Liver (tissue), 9 donors: Measurements from ENCODE around the gene ACAD8. TPM values are rescaled to one million over a fixed set of nuclear protein-coding genes. Genes with fewer than 3 reads are reported as not detected.

Experiments used
- DNase-seq: peaks from one replicate; pipeline ENCODE4 v3.0.0-alpha.2; 2017; ENCODE audit warnings: low spot score
- H3K27ac ChIP-seq, 2 donors: one replicate each; pipeline ENCODE4 v1.7.0; 2013; ENCODE audit warnings: inconsistent platforms in 2 of 2, low read length in 2 of 2, control low read depth in 1 of 2, low read depth in 1 of 2, mild to moderate bottlenecking in 1 of 2
- H3K27me3 ChIP-seq, 4 donors: one replicate each; pipeline versions ENCODE4 v1.6.1 to v1.7.0; 2013; ENCODE audit warnings: low read length in 3 of 4, inconsistent platforms in 1 of 4, mild to moderate bottlenecking in 1 of 4, moderate library complexity in 1 of 4; ENCODE audit not compliant: control insufficient read depth in 4 of 4, insufficient read depth in 4 of 4
- H3K36me3 ChIP-seq, 4 donors: one replicate each; pipeline versions ENCODE4 v1.6.1 to v1.7.0; 2013; ENCODE audit warnings: low read length in 3 of 4, mild to moderate bottlenecking in 3 of 4, low read depth in 1 of 4, moderate library complexity in 1 of 4; ENCODE audit not compliant: control insufficient read depth in 4 of 4, insufficient read depth in 3 of 4
- H3K4me1 ChIP-seq, 4 donors: one replicate each; pipeline versions ENCODE4 v1.6.1 to v1.7.0; 2013; ENCODE audit warnings: low read length in 3 of 4, mild to moderate bottlenecking in 3 of 4, moderate library complexity in 1 of 4; ENCODE audit not compliant: control insufficient read depth in 4 of 4, insufficient read depth in 4 of 4
- H3K4me3 ChIP-seq, 3 donors: one replicate each; pipeline versions ENCODE4 v1.6.1 to v1.7.0; 2013; ENCODE audit warnings: low read length in 3 of 3, control low read depth in 1 of 3, low read depth in 1 of 3, mild to moderate bottlenecking in 1 of 3
- H3K9ac ChIP-seq, 2 donors: one replicate each; pipeline ENCODE4 v1.7.0; 2013; ENCODE audit warnings: low read length in 2 of 2, mild to moderate bottlenecking in 2 of 2, moderate library complexity in 2 of 2, control low read depth in 1 of 2, low read depth in 1 of 2
- H3K9me3 ChIP-seq, 4 donors: one replicate each; pipeline versions ENCODE4 v1.6.1 to v1.7.0; 2013; ENCODE audit warnings: low read length in 3 of 4; ENCODE audit not compliant: control insufficient read depth in 4 of 4
- EGR1 ChIP-seq, 2 donors: IDR thresholded peaks; 2 replicates each; pipeline ENCODE4 v1.6.1; 2016 to 2018; ENCODE audit warnings: antibody characterized with exemption in 2 of 2, low read depth in 2 of 2
- GABPA ChIP-seq, 2 donors: IDR thresholded peaks in 1 of 2; conservative IDR thresholded peaks in 1 of 2; 2 replicates each; pipeline ENCODE4 v1.6.1; 2016; ENCODE audit warnings: antibody characterized with exemption in 2 of 2, mild to moderate bottlenecking in 1 of 2, moderate library complexity in 1 of 2
- HNF4A ChIP-seq, 2 donors: conservative IDR thresholded peaks; 2 replicates each; pipeline ENCODE4 v1.6.1; 2016; ENCODE audit warnings: antibody characterized with exemption in 2 of 2, mild to moderate bottlenecking in 2 of 2
- JUND ChIP-seq, 2 donors: IDR thresholded peaks; 2 replicates each; pipeline ENCODE4 v1.6.1; 2016; ENCODE audit warnings: antibody characterized with exemption in 2 of 2
- NR2F2 ChIP-seq: IDR thresholded peaks from 2 replicates; pipeline ENCODE4 v1.6.1; 2016; ENCODE audit warnings: antibody characterized with exemption
- RAD21 ChIP-seq, 2 donors: IDR thresholded peaks; 2 replicates each; pipeline ENCODE4 v1.6.1; 2016; ENCODE audit warnings: antibody characterized with exemption in 2 of 2, mild to moderate bottlenecking in 2 of 2
- RXRA ChIP-seq, 2 donors: IDR thresholded peaks; 2 replicates each; pipeline ENCODE4 v1.6.1; 2017 to 2018; ENCODE audit warnings: antibody characterized with exemption in 2 of 2, mild to moderate bottlenecking in 1 of 2
- SP1 ChIP-seq: IDR thresholded peaks from 2 replicates; pipeline ENCODE4 v1.6.1; 2018; ENCODE audit warnings: antibody characterized with exemption, mild to moderate bottlenecking
- TAF1 ChIP-seq: conservative IDR thresholded peaks from 2 replicates; pipeline ENCODE4 v1.6.1; 2016; ENCODE audit warnings: antibody characterized with exemption, mild to moderate bottlenecking
- YY1 ChIP-seq: IDR thresholded peaks from 2 replicates; pipeline ENCODE4 v1.6.1; 2016; ENCODE audit warnings: antibody characterized with exemption, mild to moderate bottlenecking
- WGBS: extraction: QIAGEN DNeasy Blood & Tissue Kit; methylation state at CpG from one replicate; pipeline ENCODE4 v1.1.7; 2013; 5-methylcytosine and 5-hydroxymethylcytosine counted together
- polyA plus RNA-seq, 2 donors: library from polyadenylated mRNA; stranded (reverse) in 1 of 2; unstranded in 1 of 2; fragments of 200-250 nt in 1 of 2; fragments of >200 nt in 1 of 2; fragmentation: Nextera tagmentation in 1 of 2; extraction: Ambion mirVana in 1 of 2; gene quantifications; one replicate each; pipeline versions ENCODE4 v1.2.1 to v1.2.3, GENCODE V29; 2013 to 2015
- total RNA-seq, 2 donors: library from RNA; depleted of rRNA; stranded (reverse); fragments of >200 nt; gene quantifications; one replicate each; pipeline ENCODE4 v1.2.3, GENCODE V29; 2014
- TF ChIP-seq, protein P1 (sequence below): IDR thresholded peaks from 2 replicates; pipeline ENCODE4 v1.6.1; 2016; ENCODE audit warnings: antibody characterized with exemption
- TF ChIP-seq, protein P2 (sequence below): IDR thresholded peaks from 2 replicates; pipeline ENCODE4 v1.6.1; 2016; ENCODE audit warnings: antibody characterized with exemption, mild to moderate bottlenecking
- TF ChIP-seq, protein P3 (sequence below): IDR thresholded peaks from 2 replicates; pipeline ENCODE4 v1.6.1; 2016; ENCODE audit warnings: antibody characterized with exemption
- TF ChIP-seq, protein P4 (sequence below): IDR thresholded peaks from 2 replicates; pipeline ENCODE4 v1.6.1; 2016; ENCODE audit warnings: antibody characterized with exemption
- donor health status: healthy.
- donor health status: healthy.
- donor health status: healthy.
- donor health status: healthy.
- donor health status: healthy.

Gene ACAD8
- total and polyA plus RNA-seq, 4 donors: 14.1 to 32.2 (median 27.1) TPM

DNA sequence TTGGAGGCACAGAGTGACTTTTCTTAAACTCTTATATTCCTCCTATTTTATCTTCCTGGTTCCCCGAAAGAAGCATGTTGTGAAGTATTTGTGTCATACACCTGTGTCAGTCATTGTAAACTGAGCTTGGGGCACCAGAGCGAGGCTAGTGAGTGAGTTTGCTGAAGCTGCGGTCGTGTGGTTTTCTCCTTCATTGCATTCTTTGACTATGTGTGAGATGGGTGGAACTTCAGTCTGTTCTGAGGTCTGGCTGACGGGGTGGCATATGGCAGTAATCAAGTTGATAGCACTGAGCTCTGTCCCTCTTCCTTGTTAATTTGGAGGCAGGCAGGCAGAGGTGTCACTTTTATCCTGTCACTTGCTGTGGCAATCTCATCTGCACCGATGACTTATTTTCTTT is 24.7 kb upstream of the ACAD8 start:
- Histone ChIP-seq H3K9ac (no peak overlapping the region), H3K27me3 (no peaks in the 10 kb centered on the region), H3K36me3 (no peaks in the 10 kb centered on the region), H3K27ac (no peak overlapping the region), H3K4me1 (peaks cover 15 to 48% (median 31%) of the 10 kb centered on the region in 4 donors), H3K4me3 (no peak overlapping the region), H3K9me3 (no peaks in the 10 kb centered on the region)
- WGBS: 94% methylated on average over 6 of the region's 6 CpGs
- TF ChIP-seq TAF1: no peak
- TF ChIP-seq RAD21 (IDR thresholded peaks at IDR 0.05): no peak
- no peak for TF ChIP-seq NR2F2
- no peak for TF ChIP-seq JUND (IDR thresholded peaks at IDR 0.05)
- no peak for TF ChIP-seq GABPA (IDR thresholded peaks at IDR 0.05 in 1 of 2, conservative IDR thresholded peaks at IDR 0.05 in 1 of 2)
- TF ChIP-seq, protein P1, sequence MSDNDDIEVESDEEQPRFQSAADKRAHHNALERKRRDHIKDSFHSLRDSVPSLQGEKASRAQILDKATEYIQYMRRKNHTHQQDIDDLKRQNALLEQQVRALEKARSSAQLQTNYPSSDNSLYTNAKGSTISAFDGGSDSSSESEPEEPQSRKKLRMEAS: no peak
- TF ChIP-seq HNF4A (conservative IDR thresholded peaks at IDR 0.05): no peak
- no peak for TF ChIP-seq SP1
- DNase-seq: no peak

DNA sequence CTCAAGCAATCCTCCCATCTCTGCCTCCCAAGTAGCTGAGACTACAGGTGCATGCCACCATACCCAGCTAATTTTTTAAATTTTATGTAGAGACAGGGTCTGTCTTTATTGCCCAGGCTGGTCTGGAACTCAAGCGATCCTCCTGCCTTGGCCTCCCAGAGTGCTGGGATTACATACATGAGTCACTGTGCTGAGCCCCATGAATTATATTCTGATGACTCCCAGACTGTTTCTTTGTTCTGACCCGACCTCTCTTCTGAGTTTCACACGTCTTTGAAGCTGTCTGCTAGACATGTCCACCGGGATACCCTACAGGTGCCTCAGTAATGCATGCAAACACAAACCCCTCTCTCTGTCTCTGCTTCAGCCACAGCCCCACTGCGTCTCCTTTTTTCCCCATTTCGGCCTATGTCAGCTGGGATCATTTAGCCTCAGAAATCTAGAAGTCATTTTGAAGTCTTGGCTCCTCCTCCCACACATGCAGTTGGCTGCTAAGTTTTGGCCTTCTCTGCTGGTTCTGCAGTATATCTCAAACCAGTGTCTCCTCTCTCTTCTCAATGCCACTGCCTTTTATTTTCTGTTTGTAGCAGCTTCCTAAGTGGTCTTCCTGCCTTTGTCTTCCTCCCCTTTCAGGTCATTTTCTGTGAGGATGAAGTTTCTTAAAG is 24.1 kb upstream of the ACAD8 start:
- no peak for DNase-seq
- TF ChIP-seq, protein P2, sequence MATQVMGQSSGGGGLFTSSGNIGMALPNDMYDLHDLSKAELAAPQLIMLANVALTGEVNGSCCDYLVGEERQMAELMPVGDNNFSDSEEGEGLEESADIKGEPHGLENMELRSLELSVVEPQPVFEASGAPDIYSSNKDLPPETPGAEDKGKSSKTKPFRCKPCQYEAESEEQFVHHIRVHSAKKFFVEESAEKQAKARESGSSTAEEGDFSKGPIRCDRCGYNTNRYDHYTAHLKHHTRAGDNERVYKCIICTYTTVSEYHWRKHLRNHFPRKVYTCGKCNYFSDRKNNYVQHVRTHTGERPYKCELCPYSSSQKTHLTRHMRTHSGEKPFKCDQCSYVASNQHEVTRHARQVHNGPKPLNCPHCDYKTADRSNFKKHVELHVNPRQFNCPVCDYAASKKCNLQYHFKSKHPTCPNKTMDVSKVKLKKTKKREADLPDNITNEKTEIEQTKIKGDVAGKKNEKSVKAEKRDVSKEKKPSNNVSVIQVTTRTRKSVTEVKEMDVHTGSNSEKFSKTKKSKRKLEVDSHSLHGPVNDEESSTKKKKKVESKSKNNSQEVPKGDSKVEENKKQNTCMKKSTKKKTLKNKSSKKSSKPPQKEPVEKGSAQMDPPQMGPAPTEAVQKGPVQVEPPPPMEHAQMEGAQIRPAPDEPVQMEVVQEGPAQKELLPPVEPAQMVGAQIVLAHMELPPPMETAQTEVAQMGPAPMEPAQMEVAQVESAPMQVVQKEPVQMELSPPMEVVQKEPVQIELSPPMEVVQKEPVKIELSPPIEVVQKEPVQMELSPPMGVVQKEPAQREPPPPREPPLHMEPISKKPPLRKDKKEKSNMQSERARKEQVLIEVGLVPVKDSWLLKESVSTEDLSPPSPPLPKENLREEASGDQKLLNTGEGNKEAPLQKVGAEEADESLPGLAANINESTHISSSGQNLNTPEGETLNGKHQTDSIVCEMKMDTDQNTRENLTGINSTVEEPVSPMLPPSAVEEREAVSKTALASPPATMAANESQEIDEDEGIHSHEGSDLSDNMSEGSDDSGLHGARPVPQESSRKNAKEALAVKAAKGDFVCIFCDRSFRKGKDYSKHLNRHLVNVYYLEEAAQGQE: no peak
- TF ChIP-seq EGR1 (IDR thresholded peaks at IDR 0.05; ENCODE audit: low read depth in 2 of 2) (no peak), YY1 (no peak), RAD21 (IDR thresholded peaks at IDR 0.05) (no peak), GABPA (IDR thresholded peaks at IDR 0.05 in 1 of 2, conservative IDR thresholded peaks at IDR 0.05 in 1 of 2) (no peak), JUND (IDR thresholded peaks at IDR 0.05) (no peak), RXRA (IDR thresholded peaks at IDR 0.05) (no peak)
- TF ChIP-seq, protein P3, sequence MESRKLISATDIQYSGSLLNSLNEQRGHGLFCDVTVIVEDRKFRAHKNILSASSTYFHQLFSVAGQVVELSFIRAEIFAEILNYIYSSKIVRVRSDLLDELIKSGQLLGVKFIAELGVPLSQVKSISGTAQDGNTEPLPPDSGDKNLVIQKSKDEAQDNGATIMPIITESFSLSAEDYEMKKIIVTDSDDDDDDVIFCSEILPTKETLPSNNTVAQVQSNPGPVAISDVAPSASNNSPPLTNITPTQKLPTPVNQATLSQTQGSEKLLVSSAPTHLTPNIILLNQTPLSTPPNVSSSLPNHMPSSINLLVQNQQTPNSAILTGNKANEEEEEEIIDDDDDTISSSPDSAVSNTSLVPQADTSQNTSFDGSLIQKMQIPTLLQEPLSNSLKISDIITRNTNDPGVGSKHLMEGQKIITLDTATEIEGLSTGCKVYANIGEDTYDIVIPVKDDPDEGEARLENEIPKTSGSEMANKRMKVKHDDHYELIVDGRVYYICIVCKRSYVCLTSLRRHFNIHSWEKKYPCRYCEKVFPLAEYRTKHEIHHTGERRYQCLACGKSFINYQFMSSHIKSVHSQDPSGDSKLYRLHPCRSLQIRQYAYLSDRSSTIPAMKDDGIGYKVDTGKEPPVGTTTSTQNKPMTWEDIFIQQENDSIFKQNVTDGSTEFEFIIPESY: no peak
- TF ChIP-seq, protein P4, sequence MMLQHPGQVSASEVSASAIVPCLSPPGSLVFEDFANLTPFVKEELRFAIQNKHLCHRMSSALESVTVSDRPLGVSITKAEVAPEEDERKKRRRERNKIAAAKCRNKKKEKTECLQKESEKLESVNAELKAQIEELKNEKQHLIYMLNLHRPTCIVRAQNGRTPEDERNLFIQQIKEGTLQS: no peak
- Histone ChIP-seq H3K9ac (no peak overlapping the region), H3K27me3 (no peaks in the 10 kb centered on the region), H3K4me3 (no peak overlapping the region), H3K9me3 (no peaks in the 10 kb centered on the region), H3K36me3 (no peaks in the 10 kb centered on the region), H3K27ac (no peak overlapping the region), H3K4me1 (peaks cover 15 to 48% (median 31%) of the 10 kb centered on the region in 4 donors)
- WGBS: 89% methylated on average over 6 of the region's 6 CpGs
